GM11168 (cell line): ENCODE results near the gene TRAF2.

ENCODE experiments used
- in situ Hi-C: fragments of 300-500 bp; cut with MboI; formaldehyde crosslinking; loops from one replicate; pipeline ENCODE4 v1.12.0; 2022; ENCODE audit warnings: low sequenced_read_pairs; ENCODE audit not compliant: unreplicated experiment

The TRAF2 gene

GRCh38 chr9:136972335-136972734 lies 86.0 kb downstream of the TRAF2 start:
- in situ Hi-C loops = no loop called here

DNA sequence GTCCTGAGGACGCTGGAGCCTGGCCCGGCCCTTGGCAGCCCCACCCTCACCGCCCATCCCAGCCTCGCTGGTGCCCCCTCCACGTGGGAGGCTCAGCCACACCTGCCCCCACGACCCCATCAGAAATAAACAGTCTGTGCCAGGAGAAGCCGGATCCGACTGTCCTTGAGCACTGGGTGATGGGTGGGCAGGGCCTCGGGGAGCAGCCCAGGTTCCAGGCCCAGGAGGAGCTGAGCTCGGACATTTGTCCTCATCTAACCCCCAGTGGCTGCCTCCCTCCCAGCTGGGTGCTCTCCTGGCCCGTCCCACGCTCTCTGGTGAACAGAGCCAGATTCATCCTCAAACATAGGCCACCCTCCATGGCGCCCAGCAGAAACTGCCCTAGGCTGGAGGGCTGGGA lies 86.4 kb downstream of the TRAF2 start:
- in situ Hi-C loops = no loop called here

DNA sequence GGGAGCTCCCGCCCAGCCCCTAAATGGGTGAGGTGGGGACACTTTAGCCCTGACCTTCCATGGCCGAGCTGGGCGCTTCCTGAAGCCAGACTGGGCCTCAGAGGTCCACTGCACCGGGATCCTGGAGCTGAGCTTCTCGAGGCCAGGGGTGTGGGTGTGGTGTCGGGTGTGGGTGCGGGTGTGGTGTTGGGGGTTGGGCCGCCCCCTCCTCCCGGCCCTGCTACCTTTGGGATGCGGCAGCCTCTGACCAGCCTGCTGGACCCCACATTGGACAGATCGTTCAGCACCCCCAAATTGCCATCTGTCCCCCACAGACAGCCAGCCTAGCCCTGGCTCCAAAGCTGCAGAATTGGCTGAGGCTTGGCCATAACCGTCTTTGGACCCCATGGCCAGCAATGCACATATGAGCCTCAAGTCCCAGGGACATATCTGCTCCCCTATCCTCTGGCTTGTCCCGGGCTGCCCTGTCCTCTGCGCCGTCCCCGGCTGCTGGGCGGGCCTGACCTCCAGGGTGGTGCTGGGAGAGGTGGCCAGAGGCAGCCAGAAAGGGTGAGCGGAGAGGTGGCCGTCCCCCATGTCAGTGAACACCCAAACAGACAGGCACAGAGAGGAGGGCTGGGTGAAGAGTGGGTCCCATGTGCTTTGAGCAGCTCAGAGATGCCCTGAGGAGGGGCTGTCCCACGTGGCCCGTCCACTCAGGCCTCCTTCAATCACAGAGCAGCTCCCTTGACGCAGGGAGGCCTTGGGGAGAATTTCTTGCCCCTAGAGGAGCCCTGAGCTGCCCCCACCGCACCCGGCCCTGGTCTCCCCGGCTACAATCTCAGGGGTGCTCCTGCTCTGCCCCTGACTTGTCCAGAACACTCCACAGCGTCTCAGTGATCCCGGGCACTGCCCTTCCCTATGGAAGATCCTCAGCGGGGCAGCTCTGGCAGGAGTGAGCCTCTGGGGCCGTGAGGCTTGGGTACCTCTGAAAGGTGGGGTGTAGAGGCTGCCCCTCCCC lies 87.6 kb downstream of the TRAF2 start:
- in situ Hi-C loops = no loop called here

GRCh38 chr9:136974817-136975535 lies 88.7 kb downstream of the TRAF2 start:
- in situ Hi-C loops = no loop called here

DNA sequence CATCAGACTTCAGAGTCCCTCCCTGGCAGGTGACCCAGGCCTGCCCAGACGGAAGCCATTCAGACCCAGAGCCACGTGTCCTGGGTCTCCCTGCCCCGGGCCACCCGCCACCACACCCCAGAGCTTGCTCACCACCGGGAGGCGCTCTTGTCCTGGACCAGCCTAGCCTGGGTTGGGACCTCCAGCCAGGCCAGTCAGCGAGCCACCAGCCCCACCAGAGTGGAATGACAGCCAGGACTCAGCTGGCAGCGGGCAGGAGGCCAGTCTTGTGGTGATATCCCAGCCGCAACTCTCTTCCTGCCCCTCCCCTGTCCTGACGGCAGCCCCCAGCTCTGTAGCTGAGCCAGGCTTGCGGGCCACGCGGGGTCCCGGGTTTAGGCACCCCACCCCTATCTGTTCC lies 89.3 kb downstream of the TRAF2 start:
- in situ Hi-C loops = no loop called here
